CD4-positive, alpha-beta T cell (primary cell): ENCODE measurements around the gene CMTM1. TPM values are rescaled to one million over a fixed set of nuclear protein-coding genes. Genes with fewer than 3 reads are reported as not detected.

Experiments
- ATAC-seq: fragments of 200-7000 bp; cut with Tn5 transposase; one replicate; pipeline ENCODE4 v1.10.0; 2022; ENCODE audit warnings: mild to moderate bottlenecking; ENCODE audit not compliant: poor library complexity
- CTCF ChIA-PET: fragments of 350-600 bp; sonication (Branson Sonifier 250); formaldehyde crosslinking; loops from one replicate; lab custom pipeline; 2021; ENCODE audit warnings: antibody characterized with exemption, inconsistent platforms; lab: Charles Lee
- POLR2A ChIA-PET: fragments of 350-600 bp; sonication (Branson Sonifier 250); formaldehyde crosslinking; loops from one replicate; lab custom pipeline; 2021; ENCODE audit warnings: antibody characterized with exemption, inconsistent platforms; lab: Charles Lee
- DNase-seq, 14 experiments: peaks; one replicate each; pipeline ENCODE4 v3.0.0-alpha.2; 2013 to 2020; ENCODE audit warnings: mixed read lengths in 2 of 14
- H3K27ac ChIP-seq, 2 donors: one replicate each; pipeline versions ENCODE4 v1.5.1 to v1.7.0; 2013; ENCODE audit warnings: low read length in 2 of 2, low read depth in 1 of 2, mild to moderate bottlenecking in 1 of 2
- H3K27me3 ChIP-seq, 2 experiments: 1 replicate in 1 of 2; 2 replicates in 1 of 2; pipeline versions ENCODE4 v1.6.1 to v1.7.0; 2013; ENCODE audit warnings: low read length in 2 of 2, control low read depth in 1 of 2, mild to moderate bottlenecking in 1 of 2, moderate library complexity in 1 of 2; ENCODE audit not compliant: insufficient read depth in 2 of 2, control insufficient read depth in 1 of 2
- H3K36me3 ChIP-seq: one replicate; pipeline ENCODE4 v1.6.1; 2013; ENCODE audit warnings: low read length, control low read depth; ENCODE audit not compliant: insufficient read depth
- H3K4me1 ChIP-seq: one replicate; pipeline ENCODE4 v1.6.1; 2013; ENCODE audit warnings: low read length, control low read depth; ENCODE audit not compliant: insufficient read depth
- H3K4me3 ChIP-seq: one replicate; pipeline ENCODE4 v1.5.1; 2013; ENCODE audit warnings: mild to moderate bottlenecking, low read length, moderate library complexity
- H3K9me3 ChIP-seq, 2 experiments: 1 replicate in 1 of 2; 2 replicates in 1 of 2; pipeline versions ENCODE4 v1.6.1 to v1.7.0; 2013; ENCODE audit warnings: low read length in 2 of 2, mild to moderate bottlenecking in 2 of 2, control low read depth in 1 of 2, moderate library complexity in 1 of 2; ENCODE audit not compliant: control insufficient read depth in 1 of 2, insufficient read depth in 1 of 2
- H3K27ac Mint-ChIP-seq: one replicate; pipeline ENCODE4 v1.8.0; 2020; ENCODE audit warnings: mixed read lengths
- H3K27me3 Mint-ChIP-seq: one replicate; pipeline ENCODE4 v1.8.0; 2021; ENCODE audit warnings: mixed read lengths
- H3K36me3 Mint-ChIP-seq: one replicate; pipeline ENCODE4 v1.8.0; 2021; ENCODE audit warnings: low read depth, mixed read lengths
- H3K4me1 Mint-ChIP-seq: one replicate; pipeline ENCODE4 v1.8.0; 2021; ENCODE audit warnings: low read depth, mixed read lengths
- H3K4me3 Mint-ChIP-seq: one replicate; pipeline ENCODE4 v1.8.0; 2020; ENCODE audit warnings: mild to moderate bottlenecking, mixed read lengths
- H3K9me3 Mint-ChIP-seq: one replicate; pipeline ENCODE4 v1.8.0; 2020; ENCODE audit warnings: mixed read lengths
- intact Hi-C, 2 experiments: fragments of 100-400 bp; cut with DNase I in 1 of 2; cut with micrococcal nuclease in 1 of 2; formaldehyde crosslinking; loops; one replicate each; pipeline versions ENCODE4 v1.15.1 to v1.9.0; 2023 to 2025; cut with DNase I, micrococcal nuclease
- total RNA-seq, 174 experiments: library from RNA in 2 of 174; stranded (reverse) in 2 of 174; gene quantifications; one replicate each; pipeline ENCODE4 v1.2.3 and lab custom pipeline; 2021 to 2026
- TF ChIP-seq, protein P1 (sequence below): fragments of 200-600 bp; IDR thresholded peaks from one replicate; pipeline ENCODE4 v1.8.0; 2022; ENCODE audit warnings: antibody characterized with exemption, mild to moderate bottlenecking

Gene CMTM1
- total RNA-seq, 2 experiments from 2014 or later = 0.66 to 1.1 TPM

DNA sequence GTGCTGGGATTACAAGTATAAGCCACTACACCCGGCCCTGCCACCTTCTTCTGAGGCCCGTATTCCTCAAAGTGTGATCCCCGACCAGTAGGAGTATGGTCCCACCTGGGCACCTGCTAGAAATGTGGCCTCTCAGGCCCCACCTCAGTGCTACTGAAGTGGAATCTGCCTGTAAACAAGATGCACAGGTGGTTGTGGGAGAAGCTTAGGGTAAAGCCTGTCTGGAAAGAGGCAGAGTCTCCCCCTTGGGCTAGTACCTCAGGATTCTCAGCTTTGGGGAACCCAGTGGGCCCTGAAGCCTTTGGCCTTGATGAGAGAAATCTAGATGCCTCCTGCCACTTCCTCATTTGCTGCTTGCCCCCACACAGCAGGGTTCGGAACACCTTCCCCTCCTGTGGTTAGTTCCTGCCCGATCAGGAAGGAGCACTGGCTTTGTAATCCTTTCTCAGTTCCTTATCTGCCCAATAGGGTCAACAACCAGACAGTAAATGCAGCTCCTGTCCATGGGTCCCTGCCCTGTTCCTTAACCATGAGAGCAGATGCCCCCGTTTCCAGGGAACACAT is 41.6 kb upstream of the CMTM1 start:
- Mint-ChIP-seq H3K4me1 (peaks cover 79% of the 10 kb centered on the region), H3K27me3 (no peaks in the 10 kb centered on the region), H3K9me3 (no peaks in the 10 kb centered on the region), H3K36me3 (no peaks in the 10 kb centered on the region), H3K4me3 (peak overlapping the region; percentile 42), H3K27ac (peak overlapping the region; percentile 93)
- ATAC-seq = no peak
- DNase-seq = peak in 4 of 14 experiments; percentile 40 to 70 (median 64)
- TF ChIP-seq, protein P1, sequence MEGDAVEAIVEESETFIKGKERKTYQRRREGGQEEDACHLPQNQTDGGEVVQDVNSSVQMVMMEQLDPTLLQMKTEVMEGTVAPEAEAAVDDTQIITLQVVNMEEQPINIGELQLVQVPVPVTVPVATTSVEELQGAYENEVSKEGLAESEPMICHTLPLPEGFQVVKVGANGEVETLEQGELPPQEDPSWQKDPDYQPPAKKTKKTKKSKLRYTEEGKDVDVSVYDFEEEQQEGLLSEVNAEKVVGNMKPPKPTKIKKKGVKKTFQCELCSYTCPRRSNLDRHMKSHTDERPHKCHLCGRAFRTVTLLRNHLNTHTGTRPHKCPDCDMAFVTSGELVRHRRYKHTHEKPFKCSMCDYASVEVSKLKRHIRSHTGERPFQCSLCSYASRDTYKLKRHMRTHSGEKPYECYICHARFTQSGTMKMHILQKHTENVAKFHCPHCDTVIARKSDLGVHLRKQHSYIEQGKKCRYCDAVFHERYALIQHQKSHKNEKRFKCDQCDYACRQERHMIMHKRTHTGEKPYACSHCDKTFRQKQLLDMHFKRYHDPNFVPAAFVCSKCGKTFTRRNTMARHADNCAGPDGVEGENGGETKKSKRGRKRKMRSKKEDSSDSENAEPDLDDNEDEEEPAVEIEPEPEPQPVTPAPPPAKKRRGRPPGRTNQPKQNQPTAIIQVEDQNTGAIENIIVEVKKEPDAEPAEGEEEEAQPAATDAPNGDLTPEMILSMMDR = no peak
- intact Hi-C loops = loop anchor here in 1 of 2 experiments (2.0 kb wide), 1 partner anchor 24 kb away; no protein-coding TSS in a partner anchor
- CTCF ChIA-PET = interaction anchor here (1.0 to 4.0 kb wide), 4 partner anchors 27 to 84 kb away, joined by 3 to 15 read pairs (median 4); no protein-coding TSS in a partner anchor
- peaks cover 5% of the 10 kb centered on the region for H3K36me3 ChIP-seq
- POLR2A ChIA-PET = interaction anchor here (1.0 to 6.5 kb wide), 5 partner anchors 9 to 64 kb away, joined by 3 to 124 read pairs (median 6); partner anchors contain the start of genes CKLF and TK2
- H3K27me3 ChIP-seq = no peaks in the 10 kb centered on the region
- H3K27ac ChIP-seq = peak overlapping the region; percentile 55 to 63
- no peaks in the 10 kb centered on the region for H3K9me3 ChIP-seq
- H3K4me3 ChIP-seq = no peak overlapping the region
- H3K4me1 ChIP-seq = peaks cover 69% of the 10 kb centered on the region

DNA sequence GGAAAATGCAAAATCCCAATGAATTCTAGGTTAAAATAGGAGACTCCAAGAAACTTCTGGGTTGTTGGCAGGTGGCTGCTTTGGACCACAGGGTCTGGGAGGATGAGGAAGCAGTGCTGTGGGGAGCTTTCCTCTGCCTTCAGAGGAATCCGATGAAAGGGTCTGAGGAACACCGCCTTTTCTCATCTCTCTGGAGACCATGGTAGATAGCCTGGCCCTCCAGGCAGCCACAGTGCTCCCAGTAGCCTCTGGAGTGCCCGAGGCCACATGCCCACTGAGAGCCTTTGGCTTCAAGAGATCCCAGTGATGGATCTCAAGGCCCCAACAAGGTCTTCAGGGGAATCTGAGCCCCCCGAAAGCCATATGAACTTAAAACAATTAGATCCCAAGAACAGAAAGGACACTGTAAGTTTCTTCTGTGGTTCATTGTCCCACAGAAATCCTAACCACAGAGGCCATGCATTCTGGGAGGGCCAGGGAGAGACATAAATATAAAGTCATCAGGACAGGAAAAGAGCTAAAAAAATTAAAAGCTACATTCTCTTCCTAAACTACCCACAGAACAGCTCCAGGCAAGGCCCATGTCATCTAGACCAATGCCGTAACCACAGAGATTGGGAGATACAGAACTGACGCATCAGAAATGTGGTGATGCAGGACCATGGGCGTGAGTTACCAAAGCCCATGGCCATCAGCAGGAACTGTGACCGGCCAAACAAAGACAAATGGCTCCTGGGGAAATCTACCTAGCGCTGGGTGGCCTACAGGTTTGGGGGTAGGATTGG is 40.7 kb upstream of the CMTM1 start:
- Mint-ChIP-seq H3K4me1 (peaks cover 70% of the 10 kb centered on the region), H3K36me3 (no peaks in the 10 kb centered on the region), H3K4me3 (no peak overlapping the region), H3K27ac (peak overlapping the region; percentile 93), H3K9me3 (no peaks in the 10 kb centered on the region), H3K27me3 (no peaks in the 10 kb centered on the region)
- POLR2A ChIA-PET = interaction anchor here (1.8 to 6.5 kb wide), 3 partner anchors 15 to 37 kb away, joined by 6 to 124 read pairs (median 28); partner anchors contain the start of genes CKLF and TK2
- intact Hi-C loops = loop anchor here (2.0 kb wide), 1 partner anchor 23 kb away; no protein-coding TSS in a partner anchor
- no peaks in the 10 kb centered on the region for H3K27me3 ChIP-seq
- peaks cover 8% of the 10 kb centered on the region for H3K36me3 ChIP-seq
- peaks cover 60% of the 10 kb centered on the region for H3K4me1 ChIP-seq
- peak in 2 of 14 experiments; percentile 50 to 61 for DNase-seq
- H3K27ac ChIP-seq = peak overlapping the region; percentile 10 to 63
- H3K9me3 ChIP-seq = no peaks in the 10 kb centered on the region
- ATAC-seq = no peak
- TF ChIP-seq, protein P1 = no peak
- CTCF ChIA-PET = interaction anchor here (1.0 to 1.5 kb wide), 2 partner anchors 26 to 32 kb away, joined by 3 read pairs; no protein-coding TSS in a partner anchor
- no peak overlapping the region for H3K4me3 ChIP-seq

DNA sequence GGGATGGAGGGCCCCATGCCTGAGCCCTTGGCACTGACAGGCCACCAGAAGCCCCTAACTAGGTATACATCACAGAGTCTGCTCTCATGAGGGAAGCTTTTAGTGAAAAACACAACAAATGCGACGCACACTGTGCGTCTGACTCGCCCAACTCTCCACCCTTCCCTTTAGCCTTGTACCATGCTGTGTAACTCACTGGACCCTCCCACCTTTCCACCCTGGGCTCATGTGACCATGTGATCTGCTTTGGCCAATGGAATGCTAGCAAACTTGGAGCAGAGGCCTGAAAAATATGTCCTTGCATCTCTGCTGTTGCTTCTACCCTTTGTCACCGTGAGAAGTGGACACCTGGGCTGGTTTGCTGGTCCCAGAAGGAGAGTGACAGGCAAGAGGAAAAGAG is 37.9 kb upstream of the CMTM1 start:
- POLR2A ChIA-PET = interaction anchor here (1.2 kb wide), 1 partner anchor 24 kb away, joined by 3 read pairs; the partner anchor contains the start of gene CKLF
- ATAC-seq (no peak), DNase-seq (no peak)
- Mint-ChIP-seq H3K27ac (no peak overlapping the region), H3K27me3 (no peaks in the 10 kb centered on the region), H3K4me1 (peaks cover 43% of the 10 kb centered on the region), H3K36me3 (peaks cover 6% of the 10 kb centered on the region), H3K4me3 (no peak overlapping the region), H3K9me3 (no peaks in the 10 kb centered on the region)
- TF ChIP-seq, protein P1 = no peak
- H3K9me3 ChIP-seq = no peaks in the 10 kb centered on the region
- no peak overlapping the region for H3K4me3 ChIP-seq
- no peak overlapping the region for H3K27ac ChIP-seq
- peaks cover 8% of the 10 kb centered on the region for H3K36me3 ChIP-seq
- CTCF ChIA-PET = no interaction called here
- H3K4me1 ChIP-seq = peaks cover 32% of the 10 kb centered on the region
- H3K27me3 ChIP-seq = no peaks in the 10 kb centered on the region
- intact Hi-C loops = no loop called here
